ENCODE measurements around the gene SUPT20HL1.

GRCh38 chrX:24340501-24340900 is 19.9 kb upstream of the SUPT20HL1 start:
- TF ChIP-seq, protein P1, sequence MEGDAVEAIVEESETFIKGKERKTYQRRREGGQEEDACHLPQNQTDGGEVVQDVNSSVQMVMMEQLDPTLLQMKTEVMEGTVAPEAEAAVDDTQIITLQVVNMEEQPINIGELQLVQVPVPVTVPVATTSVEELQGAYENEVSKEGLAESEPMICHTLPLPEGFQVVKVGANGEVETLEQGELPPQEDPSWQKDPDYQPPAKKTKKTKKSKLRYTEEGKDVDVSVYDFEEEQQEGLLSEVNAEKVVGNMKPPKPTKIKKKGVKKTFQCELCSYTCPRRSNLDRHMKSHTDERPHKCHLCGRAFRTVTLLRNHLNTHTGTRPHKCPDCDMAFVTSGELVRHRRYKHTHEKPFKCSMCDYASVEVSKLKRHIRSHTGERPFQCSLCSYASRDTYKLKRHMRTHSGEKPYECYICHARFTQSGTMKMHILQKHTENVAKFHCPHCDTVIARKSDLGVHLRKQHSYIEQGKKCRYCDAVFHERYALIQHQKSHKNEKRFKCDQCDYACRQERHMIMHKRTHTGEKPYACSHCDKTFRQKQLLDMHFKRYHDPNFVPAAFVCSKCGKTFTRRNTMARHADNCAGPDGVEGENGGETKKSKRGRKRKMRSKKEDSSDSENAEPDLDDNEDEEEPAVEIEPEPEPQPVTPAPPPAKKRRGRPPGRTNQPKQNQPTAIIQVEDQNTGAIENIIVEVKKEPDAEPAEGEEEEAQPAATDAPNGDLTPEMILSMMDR (IDR thresholded peaks at IDR 0.05): no peak
- TF ChIP-seq ZFX (IDR thresholded peaks at IDR 0.05; ENCODE audit: borderline replicate concordance): no peak

Measured in 22Rv1 (cell line).